Measurements from ENCODE around the gene SUPT5H.

Gene SUPT5H

GRCh38 chr19:39499932-39500331 is 54.5 kb downstream of the SUPT5H start:
- no peak for TF ChIP-seq CTCF (IDR thresholded peaks at IDR 0.05)

GRCh38 chr19:39500543-39500942 is 55.2 kb downstream of the SUPT5H start:
- TF ChIP-seq CTCF (IDR thresholded peaks at IDR 0.05) = no peak

- TF ChIP-seq CTCF (IDR thresholded peaks at IDR 0.05) = no peak
These were observed 56.0 kb downstream of the SUPT5H start for GRCh38 chr19:39501340-39501739.

GRCh38 chr19:39502640-39503417 is 57.4 kb downstream of the SUPT5H start:
- TF ChIP-seq CTCF (IDR thresholded peaks at IDR 0.05) = peak; percentile 89

- TF ChIP-seq CTCF (IDR thresholded peaks at IDR 0.05) = no peak
These were observed 61.2 kb downstream of the SUPT5H start for GRCh38 chr19:39506598-39506943.

GRCh38 chr19:39506944-39507714 is 61.7 kb downstream of the SUPT5H start:
- TF ChIP-seq CTCF (IDR thresholded peaks at IDR 0.05) = no peak

- TF ChIP-seq CTCF (IDR thresholded peaks at IDR 0.05) = no peak
These were observed 62.5 kb downstream of the SUPT5H start for GRCh38 chr19:39507715-39508364.

All from LNCAP (cell line).